ENCODE measurements around the gene SPPL2B.

SPPL2B gene

DNA sequence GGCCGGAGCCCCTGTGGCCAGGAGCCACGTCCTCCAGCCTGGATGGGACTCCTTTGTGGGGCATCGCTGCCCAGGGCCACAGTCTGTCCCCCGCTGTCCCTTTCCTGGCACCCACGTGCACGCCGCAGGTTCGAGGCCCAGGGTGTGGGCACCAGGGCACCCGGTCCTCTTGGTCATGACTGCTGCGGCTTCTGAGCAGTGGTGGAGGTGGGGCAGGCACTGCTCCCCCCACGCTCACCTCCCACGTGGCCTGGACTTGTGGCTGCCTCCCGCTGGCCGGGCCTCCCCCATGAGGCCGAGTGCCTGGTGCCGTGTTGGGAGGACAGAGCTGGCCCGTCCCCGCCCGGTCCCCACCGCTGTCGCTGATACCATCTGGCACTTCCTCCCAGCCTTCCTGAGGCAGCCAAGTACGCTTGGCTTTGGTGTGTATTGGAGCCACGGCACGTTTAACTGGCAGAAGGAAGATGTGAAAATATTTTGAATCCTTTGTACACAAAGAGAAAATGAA, 12.8 kb downstream of the SPPL2B start:
- TF ChIP-seq POU6F1 (CRISPR knock-in tag; IDR thresholded peaks at IDR 0.05; ENCODE audit: borderline replicate concordance, low read depth) = no peak
- TF ChIP-seq SNAI2 (CRISPR knock-in tag; IDR thresholded peaks at IDR 0.05) = no peak
- no peak for TF ChIP-seq BACH2 (CRISPR knock-in tag; IDR thresholded peaks at IDR 0.05; ENCODE audit: borderline replicate concordance)
- TF ChIP-seq OSR1 (CRISPR knock-in tag; IDR thresholded peaks at IDR 0.05) = no peak
- no peak for TF ChIP-seq ZC3H10 (CRISPR knock-in tag; IDR thresholded peaks at IDR 0.05)
- no peak for TF ChIP-seq ZNF8 (CRISPR knock-in tag; IDR thresholded peaks at IDR 0.05)
- no peak for TF ChIP-seq TSHZ2 (CRISPR knock-in tag; IDR thresholded peaks at IDR 0.05)
- no peak for TF ChIP-seq ZFP30 (CRISPR knock-in tag; IDR thresholded peaks at IDR 0.05)
- TF ChIP-seq CREB5 (CRISPR knock-in tag; IDR thresholded peaks at IDR 0.05; ENCODE audit: low read depth) = no peak
- TF ChIP-seq ARNTL (CRISPR knock-in tag; IDR thresholded peaks at IDR 0.05; ENCODE audit: borderline replicate concordance, low read depth) = no peak
- TF ChIP-seq CSDC2 (CRISPR knock-in tag; IDR thresholded peaks at IDR 0.05) = no peak
- no peak for TF ChIP-seq PPARA (CRISPR knock-in tag; IDR thresholded peaks at IDR 0.05; ENCODE audit: borderline replicate concordance)
- no peak for ATAC-seq

DNA sequence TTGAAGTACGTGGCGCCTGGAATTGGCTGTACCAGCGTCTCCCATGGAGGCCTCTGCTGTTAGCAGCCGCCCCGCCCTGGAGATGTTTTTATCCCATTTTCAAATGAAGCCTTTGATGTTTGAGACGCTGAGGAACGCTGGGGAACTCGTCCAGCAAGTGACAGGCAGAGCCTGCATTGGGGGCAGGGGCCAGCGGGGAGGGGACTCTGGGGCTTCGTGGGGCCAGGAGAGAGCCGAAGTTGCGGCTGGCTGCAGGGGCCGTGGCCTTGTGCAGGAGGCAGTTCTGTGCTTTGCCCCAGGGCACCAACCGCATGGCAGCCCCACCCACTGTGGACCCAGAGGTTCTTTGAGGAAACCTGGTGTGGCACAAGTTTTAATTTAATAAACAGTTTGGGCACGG, 13.5 kb downstream of the SPPL2B start:
- no peak for ATAC-seq
- TF ChIP-seq POU6F1 (CRISPR knock-in tag; IDR thresholded peaks at IDR 0.05; ENCODE audit: borderline replicate concordance, low read depth) = no peak
- TF ChIP-seq CSDC2 (CRISPR knock-in tag; IDR thresholded peaks at IDR 0.05) = no peak
- TF ChIP-seq TSHZ2 (CRISPR knock-in tag; IDR thresholded peaks at IDR 0.05) = no peak
- TF ChIP-seq OSR1 (CRISPR knock-in tag; IDR thresholded peaks at IDR 0.05) = no peak
- no peak for TF ChIP-seq RARB (CRISPR knock-in tag; IDR thresholded peaks at IDR 0.05)
- no peak for TF ChIP-seq BACH2 (CRISPR knock-in tag; IDR thresholded peaks at IDR 0.05; ENCODE audit: borderline replicate concordance)
- no peak for TF ChIP-seq ZNF8 (CRISPR knock-in tag; IDR thresholded peaks at IDR 0.05)
- TF ChIP-seq SNAI2 (CRISPR knock-in tag; IDR thresholded peaks at IDR 0.05) = no peak
- TF ChIP-seq TOX (CRISPR knock-in tag; IDR thresholded peaks at IDR 0.05; ENCODE audit: borderline replicate concordance) = no peak
- TF ChIP-seq ARNTL (CRISPR knock-in tag; IDR thresholded peaks at IDR 0.05; ENCODE audit: borderline replicate concordance, low read depth) = no peak
- no peak for TF ChIP-seq ISL1 (CRISPR knock-in tag; IDR thresholded peaks at IDR 0.05)
- no peak for TF ChIP-seq PATZ1 (CRISPR knock-in tag; IDR thresholded peaks at IDR 0.05; ENCODE audit: borderline replicate concordance)
- no peak for TF ChIP-seq ZFP30 (CRISPR knock-in tag; IDR thresholded peaks at IDR 0.05)
- TF ChIP-seq ZFP3 (CRISPR knock-in tag; IDR thresholded peaks at IDR 0.05) = no peak
- no peak for TF ChIP-seq TCF4 (CRISPR knock-in tag; IDR thresholded peaks at IDR 0.05; ENCODE audit: borderline replicate concordance)
- TF ChIP-seq GLIS3 (CRISPR knock-in tag; IDR thresholded peaks at IDR 0.05) = no peak
- TF ChIP-seq CSRNP3 (CRISPR knock-in tag; IDR thresholded peaks at IDR 0.05) = no peak
- no peak for TF ChIP-seq ESRRG (CRISPR knock-in tag; IDR thresholded peaks at IDR 0.05)
- no peak for TF ChIP-seq ZNF565 (CRISPR knock-in tag; conservative IDR thresholded peaks at IDR 0.05; ENCODE audit: low read depth)

Measured in SK-N-SH treated with all-trans-retinoic acid at 6 μM for 48 hours (cell line).